LNCAP (cell line): Measurements from ENCODE around the gene PTPRG.

Experiments used
- TF ChIP-seq, protein P1 (sequence below): fragments of 450-650 bp; IDR thresholded peaks from 2 replicates; pipeline ENCODE4 v1.5.1; 2017; ENCODE audit warnings: mild to moderate bottlenecking

Gene PTPRG

GRCh38 chr3:61704807-61705206 is 143.4 kb downstream of the PTPRG start:
- TF ChIP-seq, protein P1, sequence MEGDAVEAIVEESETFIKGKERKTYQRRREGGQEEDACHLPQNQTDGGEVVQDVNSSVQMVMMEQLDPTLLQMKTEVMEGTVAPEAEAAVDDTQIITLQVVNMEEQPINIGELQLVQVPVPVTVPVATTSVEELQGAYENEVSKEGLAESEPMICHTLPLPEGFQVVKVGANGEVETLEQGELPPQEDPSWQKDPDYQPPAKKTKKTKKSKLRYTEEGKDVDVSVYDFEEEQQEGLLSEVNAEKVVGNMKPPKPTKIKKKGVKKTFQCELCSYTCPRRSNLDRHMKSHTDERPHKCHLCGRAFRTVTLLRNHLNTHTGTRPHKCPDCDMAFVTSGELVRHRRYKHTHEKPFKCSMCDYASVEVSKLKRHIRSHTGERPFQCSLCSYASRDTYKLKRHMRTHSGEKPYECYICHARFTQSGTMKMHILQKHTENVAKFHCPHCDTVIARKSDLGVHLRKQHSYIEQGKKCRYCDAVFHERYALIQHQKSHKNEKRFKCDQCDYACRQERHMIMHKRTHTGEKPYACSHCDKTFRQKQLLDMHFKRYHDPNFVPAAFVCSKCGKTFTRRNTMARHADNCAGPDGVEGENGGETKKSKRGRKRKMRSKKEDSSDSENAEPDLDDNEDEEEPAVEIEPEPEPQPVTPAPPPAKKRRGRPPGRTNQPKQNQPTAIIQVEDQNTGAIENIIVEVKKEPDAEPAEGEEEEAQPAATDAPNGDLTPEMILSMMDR, result no peak

DNA sequence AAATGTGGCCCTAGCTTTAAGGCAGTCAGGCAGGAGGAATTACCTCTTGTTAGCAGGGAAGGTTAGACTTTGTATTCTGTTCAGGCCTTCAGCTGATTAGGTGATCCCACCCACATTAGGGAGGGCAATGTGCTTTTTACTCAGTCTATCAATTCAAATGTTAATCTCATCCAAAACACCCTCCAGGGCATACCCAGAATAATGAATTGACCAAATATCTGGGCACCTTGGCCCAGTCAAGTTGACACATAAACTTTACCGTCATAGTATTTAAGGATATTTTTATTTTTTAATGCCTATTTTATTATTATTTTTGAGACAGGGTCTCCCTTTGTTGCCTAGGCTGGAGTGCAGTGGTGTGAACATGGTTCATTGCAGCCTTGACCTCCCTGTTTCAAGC is 146.1 kb downstream of the PTPRG start:
- TF ChIP-seq, protein P1, result no peak

DNA sequence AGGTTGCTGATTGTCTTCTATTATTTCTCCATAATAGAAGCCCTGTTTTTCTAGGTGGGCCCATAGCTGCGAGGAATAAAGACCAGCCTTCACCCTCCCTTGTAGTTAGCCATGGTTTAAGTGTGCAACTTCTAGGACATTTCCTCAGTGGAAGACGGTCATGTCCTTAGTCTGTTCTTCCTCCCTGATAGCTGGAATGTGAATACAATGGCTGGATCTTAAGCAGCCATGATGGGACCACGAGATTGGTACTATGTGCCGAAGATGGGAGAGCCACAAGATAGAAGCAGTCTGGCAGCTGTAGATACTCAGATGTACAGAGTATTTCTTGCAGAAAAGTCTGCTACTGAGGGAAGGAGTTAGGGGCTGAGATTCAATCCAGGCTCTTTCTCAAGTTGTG is 152.9 kb downstream of the PTPRG start:
- TF ChIP-seq, protein P1, result no peak

GRCh38 chr3:61715886-61716527 is 154.6 kb downstream of the PTPRG start:
- TF ChIP-seq, protein P1, result no peak

DNA sequence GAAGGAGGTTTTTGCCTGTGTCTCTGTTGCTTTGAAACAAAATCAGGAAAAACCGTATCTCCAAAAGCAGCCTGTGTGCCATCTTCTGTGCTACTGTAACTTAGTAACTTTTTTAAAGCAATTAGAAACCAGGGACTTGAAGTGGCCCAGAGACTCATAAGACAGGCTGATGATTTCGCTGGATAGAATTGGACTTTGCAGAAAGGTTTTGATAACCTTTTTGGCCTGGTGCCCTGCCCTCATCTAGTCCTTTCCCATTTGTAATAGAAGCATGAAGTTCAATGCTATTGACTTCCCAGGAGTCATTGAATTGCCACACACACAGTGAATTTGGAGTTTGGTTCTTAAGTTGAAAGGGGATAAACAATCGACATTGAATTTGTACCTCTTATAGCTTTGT is 157.2 kb downstream of the PTPRG start:
- TF ChIP-seq, protein P1, result no peak

- TF ChIP-seq, protein P1, result no peak
Observed at GRCh38 chr3:61719278-61719977, 158.1 kb downstream of the PTPRG start.

DNA sequence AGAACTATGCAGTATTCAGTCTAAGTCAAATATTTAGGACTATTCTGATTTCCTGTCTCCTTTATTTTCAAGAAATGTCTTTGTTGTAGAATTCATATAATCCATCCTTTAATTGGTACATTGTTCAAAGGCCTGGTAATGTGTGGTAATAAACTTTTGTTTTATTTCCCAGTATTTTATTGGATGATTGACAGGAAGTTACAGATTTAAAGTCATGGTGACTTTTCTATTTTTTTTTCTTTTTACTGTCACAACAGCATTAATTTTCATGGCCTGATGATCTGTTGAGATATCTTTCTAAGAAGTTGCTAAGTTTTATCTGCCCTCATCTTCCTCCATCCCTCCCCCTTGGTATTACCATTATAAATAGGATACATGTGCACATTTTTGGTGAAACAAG is 161.7 kb downstream of the PTPRG start:
- TF ChIP-seq, protein P1, result no peak
